ENCODE measurements around the gene PTCRA.
"Not testable (repeated sequence)": the region's sequence is repeated elsewhere in the genome, so short reads cannot be mapped to it uniquely, and the experiment has no call there.

Gene PTCRA

DNA sequence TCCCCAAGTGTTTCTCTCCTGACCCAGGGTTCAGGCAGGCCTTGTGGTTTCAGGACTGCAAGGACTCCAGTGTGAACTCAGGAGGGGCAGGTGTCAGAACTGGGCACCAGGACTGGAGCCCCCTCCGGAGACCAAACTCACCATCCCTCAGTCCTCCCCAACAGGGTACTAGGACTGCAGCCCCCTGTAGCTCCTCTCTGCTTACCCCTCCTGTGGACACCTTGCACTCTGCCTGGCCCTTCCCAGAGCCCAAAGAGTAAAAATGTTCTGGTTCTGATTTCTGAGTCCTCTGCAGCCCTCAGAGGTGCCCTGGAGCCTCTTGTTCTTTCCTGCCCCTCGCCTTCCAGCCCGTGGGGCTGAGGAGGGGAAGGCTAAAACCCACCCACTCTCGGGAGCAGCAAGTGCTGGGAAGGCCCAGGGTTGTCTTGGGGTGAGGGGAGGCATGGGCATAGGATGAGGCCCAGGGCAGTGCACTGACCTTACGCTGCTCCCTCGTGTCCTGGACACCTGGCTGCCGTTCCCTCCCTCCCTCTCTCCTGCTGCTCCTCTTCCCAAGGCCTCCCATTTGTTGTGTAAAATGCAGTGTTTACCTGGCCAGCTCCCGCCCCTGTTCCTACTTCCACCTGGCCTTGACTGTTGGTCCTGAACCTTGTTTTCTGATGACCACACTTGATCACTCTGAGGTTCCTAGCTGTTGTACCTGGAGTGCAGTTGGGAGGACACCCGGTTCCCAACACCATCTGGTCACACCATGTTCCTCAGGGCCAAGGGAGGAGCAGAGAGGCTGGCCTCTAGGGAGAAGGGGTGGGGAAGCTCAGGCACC is 23.3 kb downstream of the PTCRA start:
- Histone ChIP-seq H3K4me2 (ENCODE audit: low read length) (no peak overlapping the region), H3K9me3 (ENCODE audit: low read length) (no peaks in the 10 kb centered on the region), H3K36me3 (ENCODE audit: insufficient read depth, low read length) (peaks cover 77% of the 10 kb centered on the region), H3K9ac (ENCODE audit: low read length) (no peak overlapping the region), H3F3A (ENCODE audit: insufficient read depth, low read length) (no peaks in the 10 kb centered on the region), H2AFZ (ENCODE audit: low read length) (no peak overlapping the region), H4K20me1 (ENCODE audit: insufficient read depth, low read length) (no peaks in the 10 kb centered on the region), H3K79me2 (ENCODE audit: insufficient read depth, low read length) (no peaks in the 10 kb centered on the region), H3K9me2 (ENCODE audit: low read depth, low read length) (no peaks in the 10 kb centered on the region), H3K4me3 (ENCODE audit: low read depth, low read length, poor library complexity, severe bottlenecking) (no peak overlapping the region), H3K27ac (ENCODE audit: low read depth, low read length, poor library complexity, severe bottlenecking) (no peak overlapping the region), H3K27me3 (ENCODE audit: insufficient read depth, low read length) (no peaks in the 10 kb centered on the region), H3K4me1 (ENCODE audit: insufficient read depth, low read length, severe bottlenecking) (no peaks in the 10 kb centered on the region)
- TF ChIP-seq, protein P1, sequence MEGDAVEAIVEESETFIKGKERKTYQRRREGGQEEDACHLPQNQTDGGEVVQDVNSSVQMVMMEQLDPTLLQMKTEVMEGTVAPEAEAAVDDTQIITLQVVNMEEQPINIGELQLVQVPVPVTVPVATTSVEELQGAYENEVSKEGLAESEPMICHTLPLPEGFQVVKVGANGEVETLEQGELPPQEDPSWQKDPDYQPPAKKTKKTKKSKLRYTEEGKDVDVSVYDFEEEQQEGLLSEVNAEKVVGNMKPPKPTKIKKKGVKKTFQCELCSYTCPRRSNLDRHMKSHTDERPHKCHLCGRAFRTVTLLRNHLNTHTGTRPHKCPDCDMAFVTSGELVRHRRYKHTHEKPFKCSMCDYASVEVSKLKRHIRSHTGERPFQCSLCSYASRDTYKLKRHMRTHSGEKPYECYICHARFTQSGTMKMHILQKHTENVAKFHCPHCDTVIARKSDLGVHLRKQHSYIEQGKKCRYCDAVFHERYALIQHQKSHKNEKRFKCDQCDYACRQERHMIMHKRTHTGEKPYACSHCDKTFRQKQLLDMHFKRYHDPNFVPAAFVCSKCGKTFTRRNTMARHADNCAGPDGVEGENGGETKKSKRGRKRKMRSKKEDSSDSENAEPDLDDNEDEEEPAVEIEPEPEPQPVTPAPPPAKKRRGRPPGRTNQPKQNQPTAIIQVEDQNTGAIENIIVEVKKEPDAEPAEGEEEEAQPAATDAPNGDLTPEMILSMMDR (IDR thresholded peaks at IDR 0.05; ENCODE audit: low read length) = no peak
- no peak for TF ChIP-seq EZH2 (IDR thresholded peaks at IDR 0.05; ENCODE audit: borderline replicate concordance, low read length)

DNA sequence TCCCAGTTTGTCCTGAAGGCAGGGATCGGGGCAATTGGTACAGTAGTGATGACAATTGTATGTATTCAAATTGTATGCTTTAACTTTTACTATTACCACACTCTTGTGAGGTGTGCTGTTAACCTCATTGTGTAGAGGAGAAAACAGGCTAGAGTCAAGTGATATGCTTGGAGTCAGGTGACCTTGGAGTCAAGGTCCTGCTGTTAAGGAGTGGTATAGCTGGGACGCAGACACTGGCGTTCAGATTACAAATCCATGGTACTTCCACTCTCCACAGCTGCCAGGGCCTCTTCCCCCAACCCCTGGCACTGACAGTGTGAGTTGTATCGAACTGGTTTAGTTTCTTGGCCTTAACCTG is 23.9 kb downstream of the PTCRA start:
- no peaks in the 10 kb centered on the region for H3K4me1 ChIP-seq (ENCODE audit: insufficient read depth, low read length, severe bottlenecking)
- no peak overlapping the region for H3K9ac ChIP-seq (ENCODE audit: low read length)
- H3K9me2 ChIP-seq (ENCODE audit: low read depth, low read length) = no peaks in the 10 kb centered on the region
- no peaks in the 10 kb centered on the region for H3K9me3 ChIP-seq (ENCODE audit: low read length)
- no peaks in the 10 kb centered on the region for H4K20me1 ChIP-seq (ENCODE audit: insufficient read depth, low read length)
- H3K36me3 ChIP-seq (ENCODE audit: insufficient read depth, low read length) = peaks cover 72% of the 10 kb centered on the region
- H3K4me3 ChIP-seq (ENCODE audit: low read depth, low read length, poor library complexity, severe bottlenecking) = no peak overlapping the region
- no peak overlapping the region for H2AFZ ChIP-seq (ENCODE audit: low read length)
- H3K4me2 ChIP-seq (ENCODE audit: low read length) = no peak overlapping the region
- no peaks in the 10 kb centered on the region for H3F3A ChIP-seq (ENCODE audit: insufficient read depth, low read length)
- no peak overlapping the region for H3K27ac ChIP-seq (ENCODE audit: low read depth, low read length, poor library complexity, severe bottlenecking)
- TF ChIP-seq, protein P1 (IDR thresholded peaks at IDR 0.05; ENCODE audit: low read length) = no peak
- no peak for TF ChIP-seq EZH2 (IDR thresholded peaks at IDR 0.05; ENCODE audit: borderline replicate concordance, low read length)
- H3K27me3 ChIP-seq (ENCODE audit: insufficient read depth, low read length) = no peaks in the 10 kb centered on the region
- H3K79me2 ChIP-seq (ENCODE audit: insufficient read depth, low read length) = no peaks in the 10 kb centered on the region

DNA sequence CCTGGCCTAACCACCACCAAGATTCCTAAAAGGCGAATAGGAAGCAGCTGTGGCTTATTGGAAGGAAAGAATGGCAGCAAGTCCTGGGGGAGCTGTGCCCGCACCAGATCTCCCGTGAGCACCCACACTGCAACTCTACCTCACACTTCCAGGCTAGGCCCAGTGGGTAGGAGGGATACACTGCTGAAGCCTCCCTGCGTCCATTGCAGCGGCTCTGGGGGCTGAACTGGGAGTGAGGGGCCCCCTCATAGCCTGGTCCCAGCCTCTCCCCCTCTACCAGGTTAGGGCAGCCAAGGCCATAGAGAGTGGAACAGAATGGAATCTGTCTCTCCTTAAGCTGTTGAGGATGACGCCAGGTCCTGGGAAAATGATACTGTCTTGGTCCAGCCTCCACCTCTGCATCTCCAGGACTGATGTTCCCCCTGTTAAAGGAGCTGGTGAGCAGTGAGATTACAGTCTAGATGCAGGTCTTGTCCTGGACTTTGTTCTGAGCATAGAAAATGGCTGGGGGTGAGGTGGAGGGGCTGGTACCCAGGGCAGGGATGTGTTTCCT is 24.7 kb downstream of the PTCRA start:
- no peak overlapping the region for H3K4me3 ChIP-seq (ENCODE audit: low read depth, low read length, poor library complexity, severe bottlenecking)
- H3K9me3 ChIP-seq (ENCODE audit: low read length) = no peaks in the 10 kb centered on the region
- no peaks in the 10 kb centered on the region for H3K9me2 ChIP-seq (ENCODE audit: low read depth, low read length)
- no peak overlapping the region for H3K9ac ChIP-seq (ENCODE audit: low read length)
- H3K36me3 ChIP-seq (ENCODE audit: insufficient read depth, low read length) = peaks cover 65% of the 10 kb centered on the region
- H3K27me3 ChIP-seq (ENCODE audit: insufficient read depth, low read length) = no peaks in the 10 kb centered on the region
- no peaks in the 10 kb centered on the region for H3F3A ChIP-seq (ENCODE audit: insufficient read depth, low read length)
- no peak overlapping the region for H3K4me2 ChIP-seq (ENCODE audit: low read length)
- no peak overlapping the region for H3K27ac ChIP-seq (ENCODE audit: low read depth, low read length, poor library complexity, severe bottlenecking)
- no peaks in the 10 kb centered on the region for H4K20me1 ChIP-seq (ENCODE audit: insufficient read depth, low read length)
- H2AFZ ChIP-seq (ENCODE audit: low read length) = no peak overlapping the region
- TF ChIP-seq, protein P1 (IDR thresholded peaks at IDR 0.05; ENCODE audit: low read length) = no peak
- TF ChIP-seq EZH2 (IDR thresholded peaks at IDR 0.05; ENCODE audit: borderline replicate concordance, low read length) = no peak
- H3K79me2 ChIP-seq (ENCODE audit: insufficient read depth, low read length) = no peaks in the 10 kb centered on the region
- H3K4me1 ChIP-seq (ENCODE audit: insufficient read depth, low read length, severe bottlenecking) = no peaks in the 10 kb centered on the region

DNA sequence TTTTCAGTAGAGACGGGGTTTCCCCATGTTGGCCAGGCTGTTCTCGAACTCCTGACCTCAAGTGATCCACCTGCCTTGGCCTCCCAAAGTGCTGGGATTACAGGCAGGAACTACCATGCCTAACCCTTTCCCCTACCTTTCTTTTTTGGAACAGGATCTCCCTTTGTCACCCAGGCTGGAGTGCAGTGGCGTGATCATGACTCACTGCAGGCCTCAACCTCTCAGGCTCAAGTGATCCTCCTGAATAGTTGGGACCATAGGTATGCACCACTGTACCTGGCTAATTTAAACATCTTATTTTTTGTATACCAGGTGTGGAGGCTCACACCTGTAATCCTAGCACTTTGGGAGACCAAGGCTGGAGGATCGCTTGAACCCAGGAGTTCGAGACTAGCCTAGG is 25.5 kb downstream of the PTCRA start:
- not testable (repeated sequence) for H3K4me1 ChIP-seq (ENCODE audit: insufficient read depth, low read length, severe bottlenecking); H3K9me3 ChIP-seq (ENCODE audit: low read length); H4K20me1 ChIP-seq (ENCODE audit: insufficient read depth, low read length); H3K4me3 ChIP-seq (ENCODE audit: low read depth, low read length, poor library complexity, severe bottlenecking); H3K79me2 ChIP-seq (ENCODE audit: insufficient read depth, low read length); H2AFZ ChIP-seq (ENCODE audit: low read length); H3K9me2 ChIP-seq (ENCODE audit: low read depth, low read length); H3K4me2 ChIP-seq (ENCODE audit: low read length); H3K9ac ChIP-seq (ENCODE audit: low read length); H3K27ac ChIP-seq (ENCODE audit: low read depth, low read length, poor library complexity, severe bottlenecking); H3F3A ChIP-seq (ENCODE audit: insufficient read depth, low read length); H3K27me3 ChIP-seq (ENCODE audit: insufficient read depth, low read length)
- peaks cover 57% of the 10 kb centered on the region for H3K36me3 ChIP-seq (ENCODE audit: insufficient read depth, low read length)

Data from OCI-LY1 (cell line).